ENCODE results near the gene PTK6. TPM values are rescaled to one million over a fixed set of nuclear protein-coding genes. Genes with fewer than 3 reads are reported as not detected.

PTK6 gene
- total RNA-seq, 4 donors from 2014 or later, result 8.3 to 109 (median 84.5) TPM

DNA sequence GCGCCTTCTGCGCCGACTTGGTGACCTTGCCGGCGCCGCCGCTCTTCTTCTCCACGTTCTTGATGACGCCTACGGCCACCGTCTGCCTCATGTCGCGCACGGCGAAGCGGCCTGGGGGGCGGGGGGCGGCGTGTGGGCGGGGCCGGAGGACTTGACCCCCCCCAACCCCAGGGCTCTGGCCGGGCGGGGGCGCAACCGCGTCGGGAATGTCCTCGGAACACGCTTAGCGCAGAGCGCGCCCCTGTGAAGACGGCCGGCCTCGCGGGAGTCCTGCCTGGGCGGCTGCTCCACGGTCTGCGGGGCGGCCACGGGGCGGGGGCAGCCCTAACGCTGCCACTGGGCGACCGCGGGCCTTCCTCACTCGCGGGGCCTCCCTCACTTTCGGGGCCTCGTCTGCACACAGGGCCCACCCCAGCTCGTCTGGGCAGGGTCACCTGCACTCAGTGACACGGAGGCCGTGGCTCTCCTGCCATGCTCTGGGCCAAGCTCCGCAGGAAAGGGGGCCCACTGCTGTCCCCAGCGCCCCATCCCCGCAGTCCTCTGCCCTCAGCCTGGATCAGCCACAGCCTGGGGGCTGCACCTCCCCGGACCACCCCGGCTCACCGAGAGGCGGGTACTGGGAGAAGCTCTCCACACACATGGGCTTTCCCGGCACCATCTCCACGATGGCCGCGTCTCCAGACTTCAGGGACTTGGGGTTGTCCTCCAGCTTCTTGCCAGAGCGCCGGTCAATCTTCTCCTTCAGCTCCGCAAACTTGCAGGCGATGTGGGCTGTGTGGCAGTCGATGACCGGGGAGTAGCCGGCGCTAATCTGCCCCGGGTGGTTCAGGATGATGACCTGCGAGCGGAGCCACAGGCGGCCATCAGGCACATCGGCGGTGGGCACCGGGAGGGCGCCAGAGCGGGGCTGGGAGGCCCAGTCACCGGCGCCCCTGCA, 48.6 kb downstream of the PTK6 start:
- Histone ChIP-seq H3K27me3 (peaks cover 0 to 12% of the 10 kb centered on the region in 2 donors), H3K4me3 (no peak overlapping the region), H3K9me3 (no peaks in the 10 kb centered on the region), H3K36me3 (no peaks in the 10 kb centered on the region), H3K27ac (no peak overlapping the region), H3K4me1 (peaks cover 0 to 4% (median 0%) of the 10 kb centered on the region in 4 donors)
- TF ChIP-seq, protein P1, sequence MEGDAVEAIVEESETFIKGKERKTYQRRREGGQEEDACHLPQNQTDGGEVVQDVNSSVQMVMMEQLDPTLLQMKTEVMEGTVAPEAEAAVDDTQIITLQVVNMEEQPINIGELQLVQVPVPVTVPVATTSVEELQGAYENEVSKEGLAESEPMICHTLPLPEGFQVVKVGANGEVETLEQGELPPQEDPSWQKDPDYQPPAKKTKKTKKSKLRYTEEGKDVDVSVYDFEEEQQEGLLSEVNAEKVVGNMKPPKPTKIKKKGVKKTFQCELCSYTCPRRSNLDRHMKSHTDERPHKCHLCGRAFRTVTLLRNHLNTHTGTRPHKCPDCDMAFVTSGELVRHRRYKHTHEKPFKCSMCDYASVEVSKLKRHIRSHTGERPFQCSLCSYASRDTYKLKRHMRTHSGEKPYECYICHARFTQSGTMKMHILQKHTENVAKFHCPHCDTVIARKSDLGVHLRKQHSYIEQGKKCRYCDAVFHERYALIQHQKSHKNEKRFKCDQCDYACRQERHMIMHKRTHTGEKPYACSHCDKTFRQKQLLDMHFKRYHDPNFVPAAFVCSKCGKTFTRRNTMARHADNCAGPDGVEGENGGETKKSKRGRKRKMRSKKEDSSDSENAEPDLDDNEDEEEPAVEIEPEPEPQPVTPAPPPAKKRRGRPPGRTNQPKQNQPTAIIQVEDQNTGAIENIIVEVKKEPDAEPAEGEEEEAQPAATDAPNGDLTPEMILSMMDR (IDR thresholded peaks at IDR 0.05), result no peak
- TF ChIP-seq POLR2A (IDR thresholded peaks at IDR 0.05), result no peak
- DNase-seq, result no peak

DNA sequence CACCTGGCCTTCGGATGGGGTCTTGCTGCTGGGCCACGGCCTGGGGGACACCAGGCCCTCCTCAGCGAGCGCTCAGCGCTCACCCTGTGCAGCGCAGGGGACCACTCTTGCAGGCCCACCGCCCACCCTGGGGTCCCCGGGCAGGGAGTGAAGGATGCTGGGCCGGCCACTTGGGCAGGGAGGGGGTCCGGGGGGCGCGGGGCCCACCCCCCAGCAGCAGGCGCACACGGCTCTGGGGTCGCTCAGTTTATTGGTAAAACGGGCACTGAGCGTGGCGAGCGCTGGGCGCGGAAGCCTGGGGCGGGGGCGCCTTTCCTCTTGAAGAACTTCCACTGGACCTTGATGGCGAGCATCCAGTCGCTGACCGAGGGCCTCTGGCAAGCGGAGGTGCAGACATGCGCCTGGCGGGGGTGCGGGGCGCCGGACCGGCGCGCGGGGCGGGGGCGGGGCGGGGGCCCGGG, 49.4 kb downstream of the PTK6 start:
- peaks cover 0 to 4% (median 0%) of the 10 kb centered on the region in 4 donors for H3K4me1 ChIP-seq
- no peak for DNase-seq
- no peaks in the 10 kb centered on the region for H3K9me3 ChIP-seq
- TF ChIP-seq, protein P1 (IDR thresholded peaks at IDR 0.05), result no peak
- no peak for TF ChIP-seq POLR2A (IDR thresholded peaks at IDR 0.05)
- no peak overlapping the region for H3K4me3 ChIP-seq
- H3K36me3 ChIP-seq, result no peaks in the 10 kb centered on the region
- H3K27me3 ChIP-seq, result peaks cover 0 to 12% of the 10 kb centered on the region in 2 donors
- no peak overlapping the region for H3K27ac ChIP-seq

DNA sequence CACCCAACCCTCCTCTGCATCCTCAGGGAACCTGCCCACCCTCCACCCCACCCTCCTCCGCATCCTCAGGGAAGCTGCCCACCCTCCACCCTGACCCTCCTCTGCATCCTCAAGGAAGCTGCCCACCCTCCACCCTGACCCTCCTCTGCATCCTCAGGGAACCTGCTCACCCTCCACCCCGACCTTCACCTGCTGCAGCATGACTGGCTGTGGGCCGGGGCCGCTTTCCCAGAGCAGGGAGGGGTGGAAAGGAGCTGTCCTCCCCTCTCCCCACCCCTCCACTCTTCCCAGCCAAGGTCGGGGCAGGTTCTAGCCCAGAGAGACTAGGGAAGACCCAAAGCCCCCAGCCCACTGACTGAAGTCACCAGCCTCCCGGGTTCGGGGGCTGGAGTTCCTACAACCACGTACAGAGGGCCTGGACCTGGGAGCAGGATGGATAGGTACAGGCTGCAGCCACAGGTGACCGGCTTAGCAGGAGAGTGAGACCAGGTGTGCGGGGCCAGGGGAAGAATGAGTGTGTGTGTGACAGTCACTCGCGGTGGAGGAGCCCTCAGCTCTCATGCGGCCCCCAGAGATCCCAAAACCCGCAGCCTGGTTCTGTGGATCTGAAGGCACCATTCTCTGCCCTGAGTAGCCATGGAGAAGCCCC, 49.9 kb downstream of the PTK6 start:
- H3K4me3 ChIP-seq, result no peak overlapping the region
- H3K9me3 ChIP-seq, result no peaks in the 10 kb centered on the region
- peaks cover 0 to 4% (median 0%) of the 10 kb centered on the region in 4 donors for H3K4me1 ChIP-seq
- H3K27ac ChIP-seq, result no peak overlapping the region
- peaks cover 0 to 12% of the 10 kb centered on the region in 2 donors for H3K27me3 ChIP-seq
- no peak for DNase-seq
- TF ChIP-seq POLR2A (IDR thresholded peaks at IDR 0.05), result no peak
- TF ChIP-seq, protein P1 (IDR thresholded peaks at IDR 0.05), result no peak
- H3K36me3 ChIP-seq, result no peaks in the 10 kb centered on the region

DNA sequence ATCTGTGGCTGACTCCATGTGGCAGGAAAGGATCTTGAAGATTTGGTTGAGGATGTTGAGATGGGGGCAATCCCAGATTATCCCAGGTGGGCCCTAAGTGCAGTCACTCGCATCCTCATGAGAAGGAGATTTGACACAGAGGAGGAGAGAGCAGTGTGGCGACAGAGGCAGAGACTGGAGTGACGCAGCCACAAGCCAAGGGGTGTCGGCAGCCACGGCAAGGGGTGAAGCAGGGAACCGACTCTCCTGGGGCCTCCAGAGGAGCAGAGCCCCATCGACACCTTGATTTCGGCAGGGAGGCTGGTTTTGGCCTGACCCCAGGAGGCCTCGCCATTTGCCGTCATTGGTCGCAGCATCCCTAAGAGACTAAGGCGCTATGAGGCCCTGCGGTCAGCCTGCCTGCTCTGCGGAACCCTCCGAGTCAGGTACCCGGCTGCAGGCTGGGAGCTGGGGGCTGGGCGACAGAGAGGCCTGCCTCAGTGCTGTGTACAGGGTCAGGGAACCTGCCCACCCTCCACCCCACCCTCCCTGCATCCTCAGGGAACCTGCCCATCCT, 50.8 kb downstream of the PTK6 start:
- Histone ChIP-seq H3K4me1 (peaks cover 0 to 4% (median 0%) of the 10 kb centered on the region in 4 donors), H3K27me3 (peaks cover 0 to 12% of the 10 kb centered on the region in 2 donors), H3K9me3 (no peaks in the 10 kb centered on the region), H3K36me3 (no peaks in the 10 kb centered on the region), H3K27ac (no peak overlapping the region), H3K4me3 (no peak overlapping the region)
- DNase-seq, result no peak
- TF ChIP-seq, protein P1 (IDR thresholded peaks at IDR 0.05), result no peak
- TF ChIP-seq POLR2A (IDR thresholded peaks at IDR 0.05), result no peak

DNA sequence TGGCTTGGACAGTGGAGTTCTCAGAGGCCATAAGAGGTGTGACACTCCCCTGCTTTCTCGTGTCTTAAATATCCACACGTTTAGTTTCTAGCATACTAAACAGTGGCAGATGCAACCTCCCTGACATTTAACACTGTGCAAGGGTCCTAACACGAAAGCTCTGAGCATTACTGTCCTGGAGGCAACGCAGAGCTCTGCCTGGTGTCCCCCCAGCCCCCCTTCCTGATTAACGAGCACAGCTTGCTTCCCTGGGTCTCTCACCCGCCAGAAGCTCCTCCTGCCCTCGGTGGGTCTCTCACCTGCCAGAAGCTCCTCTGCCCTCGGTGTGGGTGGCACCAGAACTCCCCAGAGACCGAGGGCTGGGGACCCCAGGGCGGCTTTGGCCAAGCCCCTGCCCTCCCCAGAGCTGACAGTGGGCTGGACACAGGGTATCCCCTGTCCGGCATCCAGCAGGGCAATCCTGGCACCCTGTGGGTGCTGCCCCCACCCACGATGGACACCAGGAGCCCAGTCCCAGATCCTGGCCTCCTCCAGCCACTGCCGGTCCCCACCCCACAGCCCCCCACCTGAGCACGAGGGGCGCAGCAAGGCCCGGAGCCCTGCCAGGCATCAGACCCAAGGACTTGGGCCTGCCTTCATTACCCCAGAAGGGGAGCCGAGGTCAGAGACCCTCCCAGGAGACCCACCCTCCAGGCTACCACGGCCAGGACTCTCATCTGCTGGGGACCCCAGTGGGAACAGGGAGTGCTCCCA, 52.3 kb downstream of the PTK6 start:
- peaks cover 0 to 12% of the 10 kb centered on the region in 2 donors for H3K27me3 ChIP-seq

More for the DNA sequence above, 52.3 kb downstream of the PTK6 start:
- no peak for DNase-seq
- no peak overlapping the region for H3K27ac ChIP-seq
- H3K9me3 ChIP-seq, result no peaks in the 10 kb centered on the region
- peaks cover 0 to 4% (median 0%) of the 10 kb centered on the region in 4 donors for H3K4me1 ChIP-seq
- no peak overlapping the region for H3K4me3 ChIP-seq
- TF ChIP-seq POLR2A (IDR thresholded peaks at IDR 0.05), result no peak
- H3K36me3 ChIP-seq, result no peaks in the 10 kb centered on the region

Measured in Peyer's patch (tissue), 4 donors.